DOHH2 (cell line): Measurements from ENCODE around the gene KRT10.

Source experiments
- H3F3A ChIP-seq: fragments of 200-600 bp; sonication (generic), shearing (Covaris generic); 2 replicates; pipeline ENCODE4 v1.6.0; 2016; ENCODE audit warnings: antibody characterized with exemption, mild to moderate bottlenecking; ENCODE audit not compliant: control insufficient read depth, insufficient read depth
- H3K27ac ChIP-seq: fragments of 200-600 bp; sonication (generic); 2 replicates; pipeline ENCODE4 v1.5.1; 2014; ENCODE audit warnings: low read depth, mild to moderate bottlenecking, low read length, moderate library complexity
- H3K27me3 ChIP-seq: fragments of 200-600 bp; sonication (generic); 2 replicates; pipeline ENCODE4 v1.6.1; 2014; ENCODE audit warnings: mild to moderate bottlenecking, low read length, mixed read lengths; ENCODE audit not compliant: control insufficient read depth
- H3K36me3 ChIP-seq: fragments of 200-600 bp; sonication (generic); 2 replicates; pipeline ENCODE4 v1.6.1; 2014; ENCODE audit warnings: mild to moderate bottlenecking, low read length, moderate library complexity, mixed read lengths; ENCODE audit not compliant: control insufficient read depth
- H3K4me1 ChIP-seq: fragments of 200-600 bp; sonication (generic); 2 replicates; pipeline ENCODE4 v1.6.1; 2014; ENCODE audit warnings: mild to moderate bottlenecking, low read length, mixed read lengths; ENCODE audit not compliant: control insufficient read depth
- H3K4me2 ChIP-seq: fragments of 200-600 bp; sonication (generic); 2 replicates; pipeline ENCODE4 v1.6.0; 2014; ENCODE audit warnings: mild to moderate bottlenecking, low read length, moderate library complexity
- H3K4me3 ChIP-seq: fragments of 200-600 bp; sonication (generic); 2 replicates; pipeline ENCODE4 v1.5.1; 2014; ENCODE audit warnings: mild to moderate bottlenecking, low read length, mixed read lengths
- H3K79me2 ChIP-seq: fragments of 200-600 bp; sonication (generic); 2 replicates; pipeline ENCODE4 v1.6.1; 2014; ENCODE audit warnings: mild to moderate bottlenecking, low read length, mixed read lengths; ENCODE audit not compliant: control insufficient read depth
- H3K9me2 ChIP-seq: fragments of 200-600 bp; sonication (generic); replicated peaks from 2 replicates; pipeline ENCODE4 v1.6.1; 2014; ENCODE audit warnings: mild to moderate bottlenecking, low read length, mixed read lengths; ENCODE audit not compliant: control insufficient read depth
- H3K9me3 ChIP-seq: fragments of 200-600 bp; sonication (generic); 2 replicates; pipeline ENCODE4 v1.6.1; 2014; ENCODE audit warnings: antibody characterized with exemption, low read length, mixed read lengths; ENCODE audit not compliant: control insufficient read depth, insufficient read depth
- H4K20me1 ChIP-seq: fragments of 200-600 bp; sonication (generic); 2 replicates; pipeline ENCODE4 v1.6.0; 2014; ENCODE audit warnings: low read depth, mild to moderate bottlenecking, antibody characterized with exemption, low read length, moderate library complexity; ENCODE audit not compliant: control insufficient read depth, insufficient read depth
- EZH2phosphoT487 ChIP-seq: fragments of 200-600 bp; sonication (generic); IDR thresholded peaks from 2 replicates; pipeline ENCODE4 v1.6.1; 2017; ENCODE audit warnings: borderline replicate concordance, mild to moderate bottlenecking, antibody characterized with exemption, low read length, moderate library complexity, mixed read lengths
- TF ChIP-seq, protein P1 (sequence below): fragments of 200-600 bp; sonication (generic); IDR thresholded peaks from one replicate; pipeline ENCODE4 v1.5.1; 2014; ENCODE audit warnings: antibody characterized with exemption, mild to moderate bottlenecking, low read depth, low read length; ENCODE audit not compliant: poor library complexity, severe bottlenecking

KRT10 gene

DNA sequence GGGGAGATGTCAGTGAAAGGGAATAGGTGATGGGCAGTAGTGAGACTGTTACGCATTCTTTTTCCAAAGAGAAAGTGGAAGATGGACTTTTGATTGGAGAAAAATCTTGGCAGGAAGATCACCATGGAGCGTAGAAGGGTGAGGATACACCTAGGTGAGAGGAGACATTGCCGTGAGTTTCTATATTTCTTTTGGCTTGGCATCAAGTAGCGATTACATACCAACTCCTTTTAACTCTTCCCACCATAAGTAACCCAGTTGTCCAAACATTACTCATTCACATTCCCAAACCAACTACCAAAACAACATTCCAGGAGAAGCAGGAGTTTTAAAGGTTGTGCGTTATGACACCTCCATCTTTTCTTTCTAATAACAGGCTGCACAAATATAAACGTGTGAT is 11.9 kb downstream of the KRT10 start:
- Histone ChIP-seq H3K4me3 (no peak overlapping the region), H3K9me3 (no peaks in the 10 kb centered on the region), H3K36me3 (no peaks in the 10 kb centered on the region), H3K27ac (no peak overlapping the region), H3F3A (no peaks in the 10 kb centered on the region), H3K27me3 (peaks cover 30% of the 10 kb centered on the region), H3K4me2 (no peak overlapping the region), H3K4me1 (no peaks in the 10 kb centered on the region), H3K79me2 (no peaks in the 10 kb centered on the region), H3K9me2 (no peaks in the 10 kb centered on the region), H4K20me1 (no peaks in the 10 kb centered on the region)
- TF ChIP-seq, protein P1, sequence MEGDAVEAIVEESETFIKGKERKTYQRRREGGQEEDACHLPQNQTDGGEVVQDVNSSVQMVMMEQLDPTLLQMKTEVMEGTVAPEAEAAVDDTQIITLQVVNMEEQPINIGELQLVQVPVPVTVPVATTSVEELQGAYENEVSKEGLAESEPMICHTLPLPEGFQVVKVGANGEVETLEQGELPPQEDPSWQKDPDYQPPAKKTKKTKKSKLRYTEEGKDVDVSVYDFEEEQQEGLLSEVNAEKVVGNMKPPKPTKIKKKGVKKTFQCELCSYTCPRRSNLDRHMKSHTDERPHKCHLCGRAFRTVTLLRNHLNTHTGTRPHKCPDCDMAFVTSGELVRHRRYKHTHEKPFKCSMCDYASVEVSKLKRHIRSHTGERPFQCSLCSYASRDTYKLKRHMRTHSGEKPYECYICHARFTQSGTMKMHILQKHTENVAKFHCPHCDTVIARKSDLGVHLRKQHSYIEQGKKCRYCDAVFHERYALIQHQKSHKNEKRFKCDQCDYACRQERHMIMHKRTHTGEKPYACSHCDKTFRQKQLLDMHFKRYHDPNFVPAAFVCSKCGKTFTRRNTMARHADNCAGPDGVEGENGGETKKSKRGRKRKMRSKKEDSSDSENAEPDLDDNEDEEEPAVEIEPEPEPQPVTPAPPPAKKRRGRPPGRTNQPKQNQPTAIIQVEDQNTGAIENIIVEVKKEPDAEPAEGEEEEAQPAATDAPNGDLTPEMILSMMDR, result no peak
- TF ChIP-seq EZH2phosphoT487, result no peak

DNA sequence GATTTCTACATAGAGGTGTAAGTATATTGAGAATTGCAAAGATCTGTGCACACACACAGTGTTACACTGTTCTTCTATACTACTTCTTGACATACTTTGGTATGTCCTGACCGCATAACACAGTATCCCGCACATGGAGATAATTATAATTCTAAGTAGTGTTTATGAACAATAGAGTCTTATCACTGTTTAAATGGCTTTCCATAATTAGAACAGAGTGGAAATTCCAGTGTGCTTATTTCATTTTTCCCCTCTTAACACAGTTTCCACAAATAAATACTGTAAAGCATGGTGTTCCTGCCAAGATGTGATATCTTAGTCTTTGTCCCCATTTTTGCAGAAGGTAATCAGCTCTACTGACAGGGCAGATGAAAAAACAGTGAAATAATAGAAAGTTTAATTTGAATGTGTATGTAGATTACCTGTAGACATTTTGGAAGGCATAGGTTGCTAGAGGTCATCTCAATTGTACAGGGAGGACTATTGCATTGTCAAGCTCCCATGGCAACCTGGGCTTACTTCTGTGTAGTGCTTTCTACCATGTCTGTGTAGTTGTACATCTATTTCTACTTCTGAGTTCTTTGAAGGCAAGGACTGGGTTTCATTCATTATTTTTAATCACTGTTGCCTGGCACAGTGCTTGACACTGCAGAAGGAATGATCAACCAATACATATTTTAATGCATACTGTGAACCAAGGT is 12.5 kb downstream of the KRT10 start:
- Histone ChIP-seq H3K9me2 (no peaks in the 10 kb centered on the region), H3K79me2 (no peaks in the 10 kb centered on the region), H3K9me3 (no peaks in the 10 kb centered on the region), H3K4me3 (no peak overlapping the region), H4K20me1 (no peaks in the 10 kb centered on the region), H3K4me2 (no peak overlapping the region), H3K27ac (no peak overlapping the region), H3K4me1 (no peaks in the 10 kb centered on the region), H3K36me3 (no peaks in the 10 kb centered on the region), H3F3A (no peaks in the 10 kb centered on the region), H3K27me3 (peaks cover 34% of the 10 kb centered on the region)
- no peak for TF ChIP-seq EZH2phosphoT487
- TF ChIP-seq, protein P1, result no peak

DNA sequence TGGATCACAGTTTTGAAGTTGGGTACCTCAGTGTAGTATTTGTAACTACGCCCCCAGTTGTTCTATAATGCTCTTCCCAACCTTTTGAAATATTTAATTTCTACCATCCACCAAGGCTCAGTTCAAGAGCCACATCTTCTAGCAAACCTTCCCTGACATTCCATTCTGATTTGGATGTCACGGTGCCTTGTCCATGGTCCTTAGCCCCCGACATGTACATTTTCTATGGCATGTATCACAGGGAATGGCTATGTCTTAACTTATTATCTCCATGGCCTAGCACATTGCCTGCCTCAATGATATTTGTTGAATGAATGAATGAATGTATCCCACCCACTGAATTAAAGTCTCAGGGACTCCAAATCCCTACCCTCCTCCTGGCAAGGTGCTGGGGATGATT is 16.3 kb downstream of the KRT10 start:
- Histone ChIP-seq H3K4me1 (no peaks in the 10 kb centered on the region), H3K4me3 (no peak overlapping the region), H3K9me2 (no peaks in the 10 kb centered on the region), H3K27me3 (peaks cover 33% of the 10 kb centered on the region), H3K36me3 (no peaks in the 10 kb centered on the region), H3K9me3 (no peaks in the 10 kb centered on the region), H3K79me2 (no peaks in the 10 kb centered on the region), H3F3A (no peaks in the 10 kb centered on the region), H4K20me1 (no peaks in the 10 kb centered on the region), H3K4me2 (no peak overlapping the region), H3K27ac (no peak overlapping the region)
- TF ChIP-seq, protein P1, result no peak
- no peak for TF ChIP-seq EZH2phosphoT487
